GM12891 (cell line): ENCODE results near the gene H19. TPM values are rescaled to one million over a fixed set of nuclear protein-coding genes. Genes with fewer than 3 reads are reported as not detected.

Experiments
- DNase-seq: peaks from one replicate; pipeline ENCODE4 v3.0.0; 2011; ENCODE audit warnings: low spot score; ENCODE audit not compliant: insufficient read length
- FAIRE-seq: peaks from 2 replicates; lab custom pipeline; 2011; peaks lifted over from hg19 to GRCh38; lab: Jason Lieb, UNC
- PAX5 ChIP-seq: IDR thresholded peaks from 2 replicates; pipeline ENCODE4 v1.6.1; 2011; ENCODE audit warnings: low read length, moderate library complexity, mild to moderate bottlenecking; ENCODE audit not compliant: insufficient read depth, severe bottlenecking
- POLR2A ChIP-seq: IDR thresholded peaks from 2 replicates; pipeline ENCODE4 v1.6.1; 2011; ENCODE audit warnings: low read depth, low read length, control low read depth
- POLR2AphosphoS5 ChIP-seq: IDR thresholded peaks from 2 replicates; pipeline ENCODE4 v1.6.1; 2011; ENCODE audit warnings: low read depth, low read length, control low read depth
- POU2F2 ChIP-seq: IDR thresholded peaks from 2 replicates; pipeline ENCODE4 v1.6.1; 2011; ENCODE audit warnings: low read depth, mild to moderate bottlenecking, control low read depth, low read length, moderate library complexity
- SPI1 ChIP-seq: IDR thresholded peaks from 2 replicates; pipeline ENCODE4 v1.6.1; 2011; ENCODE audit warnings: low read depth, low read length, control low read depth
- TAF1 ChIP-seq: IDR thresholded peaks from 2 replicates; pipeline ENCODE4 v1.6.1; 2011; ENCODE audit warnings: low read depth, low read length, control low read depth
- polyA plus RNA-seq: library from polyadenylated mRNA; unstranded; fragments of >200 nt; gene quantifications from one replicate; pipeline ENCODE4 v1.2.1, GENCODE V29; 2012; ENCODE audit warnings: low read depth, missing spikeins, inconsistent platforms; ENCODE audit not compliant: missing spikeins

Gene H19
- polyA plus RNA-seq, result 1.6 TPM

- DNase-seq, result no peak
- FAIRE-seq, result no peak
- no peak for TF ChIP-seq POU2F2
- no peak for TF ChIP-seq SPI1
- TF ChIP-seq TAF1, result no peak
These were observed at the start of gene H19 for GRCh38 chr11:1997755-1998154. Gene H19, minus strand, starts transcription at chr11:1997842.

DNA sequence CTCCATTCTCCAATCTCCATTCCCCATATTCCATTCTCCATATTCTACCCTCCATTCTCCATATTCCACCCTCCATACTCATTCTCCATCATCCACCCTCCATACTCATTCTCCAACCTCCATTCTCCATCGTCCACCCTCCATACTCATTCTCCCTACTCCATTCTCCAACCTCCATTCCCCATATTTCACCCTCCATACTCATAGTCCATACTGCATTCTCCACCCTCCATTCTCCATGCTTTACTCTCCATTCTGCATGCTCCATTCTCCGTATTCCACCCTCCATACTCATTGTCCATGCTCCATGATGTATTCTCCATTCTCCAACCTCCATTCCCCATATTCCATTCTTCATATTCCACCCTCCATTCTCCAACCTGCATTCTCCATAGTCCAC lies 44.3 kb upstream of the H19 start:
- FAIRE-seq (no peak), DNase-seq (no peak)
- no peak for TF ChIP-seq SPI1
- no peak for TF ChIP-seq PAX5
- no peak for TF ChIP-seq TAF1
- no peak for TF ChIP-seq POLR2AphosphoS5
- no peak for TF ChIP-seq POLR2A
- no peak for TF ChIP-seq POU2F2

DNA sequence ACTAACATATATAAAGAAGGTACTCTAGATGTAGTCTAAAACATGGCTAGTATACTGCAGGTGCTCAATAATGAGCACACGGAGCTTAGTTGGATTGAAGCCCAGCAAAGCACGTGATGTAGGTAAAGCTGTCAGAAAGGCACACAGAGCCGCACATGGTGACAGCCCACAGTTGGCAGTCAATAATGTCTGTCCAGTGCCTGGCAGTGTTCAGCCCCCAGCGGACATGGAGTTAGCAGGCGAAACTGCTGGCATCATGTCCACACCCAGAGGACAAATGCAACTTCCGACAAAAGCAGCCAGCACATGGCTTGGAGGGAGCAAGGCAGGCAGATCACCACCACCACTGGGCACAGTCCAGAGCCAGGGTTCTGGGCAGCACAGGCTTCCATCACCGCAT lies 43.5 kb upstream of the H19 start:
- TF ChIP-seq POLR2A (no peak), PAX5 (no peak), POU2F2 (no peak), POLR2AphosphoS5 (no peak), TAF1 (no peak), SPI1 (no peak)
- DNase-seq (no peak), FAIRE-seq (no peak)

DNA sequence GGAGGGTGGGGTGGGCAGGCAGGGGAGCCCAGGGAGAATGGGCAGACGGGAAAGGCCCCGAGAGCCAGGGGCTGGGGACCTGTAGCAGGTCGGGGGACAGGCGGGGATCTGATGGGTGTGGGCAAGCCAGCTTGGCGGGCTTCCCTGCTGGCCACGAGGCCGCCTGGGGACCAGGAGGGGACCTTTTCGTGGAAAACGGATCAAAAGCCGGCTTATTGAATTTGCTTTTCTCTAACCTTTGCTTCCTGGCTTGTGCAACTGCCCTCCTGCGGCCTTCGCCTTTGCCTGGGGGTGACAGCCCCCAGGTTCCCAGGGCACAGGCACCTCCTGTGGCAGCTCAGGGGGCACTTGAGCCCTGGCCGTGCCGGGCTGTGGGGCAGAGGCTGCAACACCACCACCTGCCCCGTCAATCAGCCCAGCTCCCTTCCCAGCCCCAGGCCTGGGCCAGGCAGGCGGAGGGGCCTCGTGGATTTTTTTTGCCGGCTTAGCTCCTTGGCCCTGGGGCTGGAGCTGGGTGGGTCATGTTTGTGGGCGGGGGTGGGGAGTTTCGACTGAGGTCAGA lies 41.6 kb upstream of the H19 start:
- no peak for FAIRE-seq
- no peak for DNase-seq
- TF ChIP-seq POU2F2 (no peak), POLR2A (no peak), PAX5 (no peak), POLR2AphosphoS5 (no peak), TAF1 (no peak), SPI1 (no peak)

GRCh38 chr11:2036863-2037486 lies 39.3 kb upstream of the H19 start:
- DNase-seq (no peak), FAIRE-seq (peak; percentile 40)
- TF ChIP-seq POU2F2, result no peak
- no peak for TF ChIP-seq SPI1
- TF ChIP-seq TAF1, result no peak
- no peak for TF ChIP-seq PAX5
- TF ChIP-seq POLR2A, result no peak
- TF ChIP-seq POLR2AphosphoS5, result no peak

DNA sequence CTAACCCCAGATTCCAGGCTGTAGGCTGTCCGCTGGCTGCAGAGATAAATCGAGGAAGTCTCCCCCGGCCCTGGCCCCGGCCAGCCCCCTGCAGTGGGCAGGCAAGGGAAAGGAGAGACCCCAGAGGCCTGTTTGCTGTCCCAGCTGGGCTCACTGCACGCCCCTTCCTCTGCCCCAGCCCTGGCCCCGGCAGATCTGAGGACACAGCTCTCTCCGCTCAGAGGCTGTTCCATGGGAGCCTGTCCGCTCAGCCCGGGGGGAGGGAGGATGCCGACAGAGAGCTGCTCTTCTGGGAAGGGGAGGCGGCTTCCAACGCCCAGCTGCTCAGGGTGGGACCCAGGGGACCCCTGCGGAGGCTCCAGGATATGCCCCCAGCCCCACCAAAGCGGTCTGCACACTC lies 37.7 kb upstream of the H19 start:
- DNase-seq (no peak), FAIRE-seq (no peak)
- TF ChIP-seq POLR2A (no peak), POLR2AphosphoS5 (no peak), TAF1 (no peak), POU2F2 (no peak), SPI1 (no peak), PAX5 (no peak)

GRCh38 chr11:2031058-2031457 lies 33.4 kb upstream of the H19 start:
- DNase-seq (no peak), FAIRE-seq (no peak)
- TF ChIP-seq TAF1, result no peak
- no peak for TF ChIP-seq POU2F2
- no peak for TF ChIP-seq POLR2A
- no peak for TF ChIP-seq POLR2AphosphoS5
- TF ChIP-seq PAX5, result no peak
- TF ChIP-seq SPI1, result no peak

DNA sequence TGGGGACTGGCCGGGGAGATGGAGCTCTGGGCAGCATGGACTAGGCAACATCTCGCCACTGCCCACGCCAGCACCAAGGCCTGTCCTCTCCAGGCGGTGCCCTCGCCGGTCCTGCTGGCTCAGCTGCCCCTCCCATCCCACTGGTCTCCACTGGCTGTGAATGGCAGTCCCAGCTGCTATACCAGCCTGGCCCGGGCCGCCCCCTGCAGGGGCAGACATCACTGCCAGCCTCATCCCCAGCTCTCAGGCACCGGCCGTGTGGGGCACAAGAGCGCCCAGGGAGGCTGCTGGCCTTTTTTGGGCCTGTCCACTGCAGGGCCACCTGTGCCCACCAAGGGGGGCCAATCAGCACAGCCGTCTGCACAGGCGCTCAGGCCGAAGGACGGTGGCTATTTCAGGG lies 30.1 kb upstream of the H19 start:
- TF ChIP-seq SPI1 (no peak), POU2F2 (no peak), PAX5 (no peak), TAF1 (no peak), POLR2A (no peak)
- FAIRE-seq, result no peak
- DNase-seq, result no peak

- TF ChIP-seq PAX5, result no peak
- no peak for TF ChIP-seq POU2F2
- no peak for TF ChIP-seq POLR2AphosphoS5
- TF ChIP-seq TAF1, result no peak
- no peak for TF ChIP-seq POLR2A
- TF ChIP-seq SPI1, result no peak
- FAIRE-seq (no peak), DNase-seq (no peak)
These were observed 17.4 kb upstream of the H19 start for GRCh38 chr11:2015025-2015424.

GRCh38 chr11:2012440-2012839 lies 14.8 kb upstream of the H19 start:
- TF ChIP-seq POLR2AphosphoS5, result no peak
- TF ChIP-seq POU2F2, result no peak
- TF ChIP-seq POLR2A, result no peak
- TF ChIP-seq PAX5, result no peak
- no peak for TF ChIP-seq SPI1
- no peak for TF ChIP-seq TAF1
- FAIRE-seq (no peak), DNase-seq (no peak)
